HepG2 (cell line): ENCODE results near the gene NUDT13. TPM values are rescaled to one million over a fixed set of nuclear protein-coding genes. Genes with fewer than 3 reads are reported as not detected.

Experiments used
- ATF4 ChIP-seq, 2 experiments: fragments of 450-650 bp in 1 of 2; sonication (generic) in 1 of 2; formaldehyde crosslinking; IDR thresholded peaks; 2 replicates each; pipeline versions ENCODE4 v1.5.0 to v1.8.0; 2020 to 2022; ENCODE audit warnings: mild to moderate bottlenecking in 1 of 2, missing genetic modification reagents in 1 of 2
- ATF5 ChIP-seq: sonication (generic); formaldehyde crosslinking; IDR thresholded peaks from 2 replicates; pipeline ENCODE4 v1.4.0; 2020; ENCODE audit warnings: mild to moderate bottlenecking, low read depth, missing genetic modification reagents
- BRF2 ChIP-seq: sonication (generic); formaldehyde crosslinking; IDR thresholded peaks from 2 replicates; pipeline ENCODE4 v1.8.1; 2022; ENCODE audit warnings: mild to moderate bottlenecking, missing genetic modification reagents
- DDIT3 ChIP-seq: sonication (generic); formaldehyde crosslinking; IDR thresholded peaks from 2 replicates; pipeline ENCODE4 v1.4.0; 2020; ENCODE audit warnings: mild to moderate bottlenecking, missing genetic modification reagents
- FOSL2 ChIP-seq: sonication (generic); formaldehyde crosslinking; IDR thresholded peaks from 2 replicates; pipeline ENCODE4 v1.4.0; 2020; ENCODE audit warnings: missing genetic modification reagents
- JDP2 ChIP-seq: sonication (generic); formaldehyde crosslinking; IDR thresholded peaks from 2 replicates; pipeline ENCODE4 v1.8.1; 2022; ENCODE audit warnings: missing genetic modification reagents, borderline replicate concordance
- MXD4 ChIP-seq: IDR thresholded peaks from 2 replicates; pipeline ENCODE4 v1.6.1; 2016; ENCODE audit warnings: mild to moderate bottlenecking, missing biosample characterization, missing genetic modification reagents
- PRDM4 ChIP-seq: sonication (generic); formaldehyde crosslinking; IDR thresholded peaks from 2 replicates; pipeline ENCODE4 v1.9.0; 2021; ENCODE audit warnings: missing genetic modification reagents, borderline replicate concordance
- REPIN1 ChIP-seq: sonication (generic); formaldehyde crosslinking; IDR thresholded peaks from 2 replicates; pipeline ENCODE4 v1.8.0; 2022; ENCODE audit warnings: missing genetic modification reagents, low read depth, mild to moderate bottlenecking, borderline replicate concordance
- RNF2 ChIP-seq: fragments of 450-650 bp; conservative IDR thresholded peaks from 2 replicates; pipeline ENCODE4 v1.6.1; 2016; ENCODE audit warnings: low read depth
- TOE1 ChIP-seq: sonication (generic); formaldehyde crosslinking; IDR thresholded peaks from 2 replicates; pipeline ENCODE4 v1.4.0; 2020; ENCODE audit warnings: mild to moderate bottlenecking, missing genetic modification reagents
- ZFY ChIP-seq: sonication (generic); formaldehyde crosslinking; IDR thresholded peaks from 2 replicates; pipeline ENCODE4 v1.4.0; 2020; ENCODE audit warnings: missing genetic modification reagents
- ZNF713 ChIP-seq: sonication (generic); formaldehyde crosslinking; IDR thresholded peaks from 2 replicates; pipeline ENCODE4 v1.4.0; 2020; ENCODE audit warnings: mild to moderate bottlenecking, missing genetic modification reagents
- ZNF784 ChIP-seq: sonication (generic); formaldehyde crosslinking; IDR thresholded peaks from 2 replicates; pipeline ENCODE4 v1.5.1; 2020; ENCODE audit warnings: missing genetic modification reagents, mild to moderate bottlenecking, borderline replicate concordance
- polyA plus RNA-seq, 8 experiments: library from polyadenylated mRNA; depleted of rRNA in 3 of 8; stranded (reverse) in 7 of 8; unstranded in 1 of 8; fragments of >200 nt; fragmentation: Illumina TruSeq in 4 of 8; extraction: Trizol in 4 of 8; gene quantifications; 2 replicates each; pipeline versions ENCODE4 v1.2.1 to v1.2.3, GENCODE V29; 2011 to 2016; ENCODE audit warnings: low read depth in 4 of 8, missing spikeins in 1 of 8, mixed read lengths in 1 of 8; ENCODE audit not compliant: insufficient read depth in 1 of 8
- total RNA-seq, 5 experiments: library from RNA; depleted of rRNA; stranded (reverse); fragments of >200 nt; fragmentation: Illumina TruSeq; extraction: Trizol; gene quantifications; 2 replicates each; pipeline ENCODE4 v1.2.3, GENCODE V29; 2016; ENCODE audit warnings: low read depth in 1 of 5

Gene NUDT13
- total and polyA plus RNA-seq, 2 of the 13 experiments (the other 11 are each of a cell fraction or from before 2014, with no cell fraction given): 4.2 to 6.5 TPM

GRCh38 chr10:73126343-73126742, 16.1 kb downstream of the NUDT13 start (continued):
- TF ChIP-seq MXD4 (CRISPR knock-in tag): no peak
- TF ChIP-seq FOSL2 (CRISPR knock-in tag): no peak
- no peak for TF ChIP-seq BRF2 (CRISPR knock-in tag)
- TF ChIP-seq JDP2: no peak
- TF ChIP-seq REPIN1 (CRISPR knock-in tag): no peak
- no peak for TF ChIP-seq ATF5 (CRISPR knock-in tag)
- TF ChIP-seq ZFY (CRISPR knock-in tag): no peak
- no peak for TF ChIP-seq ZNF713 (CRISPR knock-in tag)
- TF ChIP-seq ZNF784 (CRISPR knock-in tag): no peak
- TF ChIP-seq ATF4 (CRISPR knock-in tag; IDR thresholded peaks at IDR 0.05): no peak
- no peak for TF ChIP-seq DDIT3 (CRISPR knock-in tag)
- no peak for TF ChIP-seq TOE1 (CRISPR knock-in tag)
- TF ChIP-seq PRDM4: no peak
- no peak for TF ChIP-seq RNF2
